ENCODE measurements around the gene DENR. TPM values are rescaled to one million over a fixed set of nuclear protein-coding genes. Genes with fewer than 3 reads are reported as not detected.
"Not testable (repeated sequence)": the region's sequence is repeated elsewhere in the genome, so short reads cannot be mapped to it uniquely, and the experiment has no call there.

DENR gene
- total and polyA plus RNA-seq, 2 of the 13 experiments (the other 11 are each of a cell fraction or from before 2014, with no cell fraction given), result 30.0 to 59.1 TPM

GRCh38 chr12:122750781-122751515, 1.7 kb upstream of the DENR start:
- H3K4me3 ChIP-seq (replicated peaks in 1 of 3; ENCODE audit: insufficient read depth in 1 of 3, low read depth in 2 of 3, low read length in 3 of 3); BruUV-seq (replicated peaks); FAIRE-seq; POLR2A ChIA-PET; H4K20me1 ChIP-seq (ENCODE audit: insufficient read depth, low read length); H3K27ac ChIP-seq (ENCODE audit: extremely low read length, insufficient read depth, low read length); H3K9me3 ChIP-seq (ENCODE audit: low read length); DNase-seq (ENCODE audit: low spot score); H3K9ac ChIP-seq (ENCODE audit: insufficient read depth, low read depth, low read length); H3K27me3 ChIP-seq (ENCODE audit: control insufficient read depth in 1 of 2, insufficient read depth in 2 of 2, low read length in 2 of 2); ATAC-seq: not testable (repeated sequence)
- CTCF ChIA-PET (ENCODE audit: low intra/inter-chr PET ratio, low total read pairs), result interaction anchor here (3.0 kb wide), 1 partner anchor 113 kb away, joined by 43 read pairs; no protein-coding TSS in a partner anchor
- intact Hi-C loops (cut with micrococcal nuclease; ENCODE audit: unreplicated experiment), result loop anchor here (10.0 kb wide), 1 partner anchor 226 kb away; the partner anchor contains the start of genes KNTC1 and RSRC2
- Histone ChIP-seq H3K4me1 (ENCODE audit: insufficient read depth, low read length) (peaks cover 44% of the 10 kb centered on the region), H3K4me2 (ENCODE audit: low read depth, low read length) (peak overlapping the region; percentile 85; the same call in 1 of the 2 replicates), H2AFZ (ENCODE audit: low read length) (peak overlapping the region; percentile 72), H3K79me2 (ENCODE audit: insufficient read depth, low read length) (peaks cover 24% of the 10 kb centered on the region), H3K36me3 (replicated peaks in 1 of 2; ENCODE audit: control insufficient read depth in 1 of 2, insufficient read depth in 2 of 2, low read length in 2 of 2) (peaks cover 0 to 13% of the 10 kb centered on the region in 2 experiments; a peak in 3 of 5 replicates)
- WGBS (ENCODE audit: low lambda C conversion rate), result 65% methylated on average over 17 of the region's 17 CpGs
- in situ Hi-C loops (cut with HindIII; ENCODE audit: extremely low pct_ligation_motif_present, low pct_unique_long_range_greater_than_20kb), result loop anchor here (5.0 kb wide), 1 partner anchor 114 kb away; no protein-coding TSS in a partner anchor

DNA sequence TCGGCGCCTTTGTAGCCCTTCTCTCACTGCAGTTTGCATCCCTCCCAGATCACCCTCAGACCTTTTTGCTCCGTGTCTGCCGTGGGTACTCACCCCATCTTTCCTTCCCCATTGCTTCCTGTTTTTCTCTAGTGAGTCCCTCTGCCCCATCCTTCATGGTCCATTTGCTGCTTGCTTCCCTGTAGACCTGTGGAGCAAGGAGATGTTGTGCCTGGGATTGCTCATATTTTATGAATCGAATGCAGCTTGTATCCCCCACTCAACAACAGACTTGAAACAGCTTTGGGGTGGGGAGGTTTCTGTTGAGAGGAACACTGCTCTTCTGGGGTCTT, 661 bp downstream of the DENR start:
- intact Hi-C loops (cut with micrococcal nuclease; ENCODE audit: unreplicated experiment) (loop anchor here (2.0 to 10.0 kb wide), 2 partner anchors 74 to 228 kb away; partner anchors contain the start of genes KNTC1 and RSRC2), in situ Hi-C loops (cut with HindIII; ENCODE audit: extremely low pct_ligation_motif_present, low pct_unique_long_range_greater_than_20kb) (loop anchor here (5.0 kb wide), 1 partner anchor 116 kb away; no protein-coding TSS in a partner anchor)
- Histone ChIP-seq H3K4me1 (ENCODE audit: insufficient read depth, low read length) (peaks cover 44% of the 10 kb centered on the region), H3K9me3 (ENCODE audit: low read length) (no peaks in the 10 kb centered on the region), H3K4me3 (replicated peaks in 1 of 3; ENCODE audit: insufficient read depth in 1 of 3, low read depth in 2 of 3, low read length in 3 of 3) (peak overlapping the region; percentile 67 to 89 (median 86)), H4K20me1 (ENCODE audit: insufficient read depth, low read length) (no peaks in the 10 kb centered on the region), H3K4me2 (ENCODE audit: low read depth, low read length) (peak overlapping the region; percentile 83), H3K79me2 (ENCODE audit: insufficient read depth, low read length) (peaks cover 29% of the 10 kb centered on the region), H3K9ac (ENCODE audit: insufficient read depth, low read depth, low read length) (peak overlapping the region; percentile 94), H3K27ac (ENCODE audit: extremely low read length, insufficient read depth, low read length) (peak overlapping the region; percentile 65), H3K27me3 (ENCODE audit: control insufficient read depth in 1 of 2, insufficient read depth in 2 of 2, low read length in 2 of 2) (no peaks in the 10 kb centered on the region; a peak in 1 of 5 replicates), H3K36me3 (replicated peaks in 1 of 2; ENCODE audit: control insufficient read depth in 1 of 2, insufficient read depth in 2 of 2, low read length in 2 of 2) (peaks cover under 1 to 34% of the 10 kb centered on the region in 2 experiments), H2AFZ (ENCODE audit: low read length) (no peak overlapping the region)
- TF ChIP-seq ZNF558 (CRISPR knock-in tag; IDR thresholded peaks at IDR 0.05; ENCODE audit: borderline replicate concordance), result 0 out of 2 replicates have a peak, but pooled peaks have one; percentile 14
- TF ChIP-seq HNRNPL (IDR thresholded peaks at IDR 0.05; ENCODE audit: low read depth, low read length), result no peak
- no TSS peak for BruUV-seq (replicated peaks)
- ChIA-PET POLR2A (interaction anchor here (0.6 to 1.3 kb wide), 4 partner anchors 17 to 116 kb away, joined by 3 to 5 read pairs (median 3); no protein-coding TSS in a partner anchor), CTCF (ENCODE audit: low intra/inter-chr PET ratio, low total read pairs) (interaction anchor here (3.0 kb wide), 1 partner anchor 115 kb away, joined by 43 read pairs; no protein-coding TSS in a partner anchor)
- ATAC-seq (no peak; the same call in 2 of the 3 replicates), DNase-seq (ENCODE audit: low spot score) (no peak), FAIRE-seq (no peak)
- 1% methylated on average over 5 of the region's 5 CpGs for WGBS (ENCODE audit: low lambda C conversion rate)
